IMR-90 (cell line): ENCODE data around the gene RAB5B. TPM values are rescaled to one million over a fixed set of nuclear protein-coding genes. Genes with fewer than 3 reads are reported as not detected.

Experiments used
- ATAC-seq: fragments of 200-7000 bp; cut with Tn5 transposase; 2 replicates; pipeline ENCODE4 v1.9.1; 2020; ENCODE audit warnings: low read depth, mild to moderate bottlenecking, moderate library complexity
- BruUV-seq: library from RNA; stranded (reverse); fragments of 400-500 nt; replicated peaks from 2 replicates; lab custom pipeline; 2021; lab: Mats Ljungman, UMichigan
- CTCF ChIA-PET: fragments of 300-600 bp; formaldehyde crosslinking; extraction: SDS; loops from one replicate; lab custom pipeline; 2021; ENCODE audit warnings: antibody characterized with exemption; lab: Yijun Ruan, JAX
- POLR2A ChIA-PET: fragments of 300-600 bp; sonication (Branson Sonifier 250); formaldehyde crosslinking; loops from one replicate; lab custom pipeline; 2022; ENCODE audit warnings: antibody characterized with exemption; ENCODE audit not compliant: unreplicated experiment; lab: Charles Lee
- DNase-seq: peaks from one replicate; pipeline ENCODE4 v3.0.0; 2013
- H2AFZ ChIP-seq: replicated peaks from 2 replicates; pipeline ENCODE3; 2013; ENCODE audit warnings: low read length, mild to moderate bottlenecking; ENCODE audit not compliant: poor library complexity
- H2AK5ac ChIP-seq: 2 replicates; pipeline ENCODE4 v1.6.1; 2013; ENCODE audit warnings: low read depth, low read length, inconsistent platforms
- H2AK9ac ChIP-seq: replicated peaks from 2 replicates; pipeline ENCODE3; 2013; ENCODE audit warnings: mild to moderate bottlenecking, low read depth, low read length, moderate library complexity; ENCODE audit not compliant: poor library complexity
- H2BK120ac ChIP-seq: 2 replicates; pipeline ENCODE4 v1.6.1; 2013; ENCODE audit warnings: low read depth, low read length, inconsistent platforms
- H2BK15ac ChIP-seq: 3 replicates; pipeline ENCODE4 v1.6.1; 2013; ENCODE audit warnings: low read depth, low read length, inconsistent platforms
- H2BK20ac ChIP-seq: 2 replicates; pipeline ENCODE4 v1.6.1; 2013; ENCODE audit warnings: low read depth, mild to moderate bottlenecking, inconsistent platforms, low read length, moderate library complexity
- H2BK5ac ChIP-seq: 2 replicates; pipeline ENCODE4 v1.6.1; 2013; ENCODE audit warnings: mild to moderate bottlenecking, low read depth, low read length, inconsistent platforms; ENCODE audit not compliant: poor library complexity, severe bottlenecking
- H3K14ac ChIP-seq: replicated peaks from 2 replicates; pipeline ENCODE4 v1.6.1; 2013; ENCODE audit warnings: low read depth, low read length, inconsistent platforms
- H3K18ac ChIP-seq: 2 replicates; pipeline ENCODE4 v1.6.1; 2013; ENCODE audit warnings: low read depth, low read length, control low read depth
- H3K23ac ChIP-seq: 2 replicates; pipeline ENCODE4 v1.6.1; 2013; ENCODE audit warnings: low read depth, low read length, inconsistent platforms
- H3K27ac ChIP-seq: 2 replicates; pipeline ENCODE4 v1.5.1; 2013; ENCODE audit warnings: mild to moderate bottlenecking, control low read depth, low read length; ENCODE audit not compliant: insufficient read depth
- H3K27me3 ChIP-seq: 2 replicates; pipeline ENCODE4 v1.6.1; 2013; ENCODE audit warnings: low read length; ENCODE audit not compliant: control insufficient read depth, insufficient read depth
- H3K36me3 ChIP-seq: 2 replicates; pipeline ENCODE4 v1.6.1; 2013; ENCODE audit warnings: low read length, mixed read lengths; ENCODE audit not compliant: control insufficient read depth, insufficient read depth
- H3K4ac ChIP-seq: 2 replicates; pipeline ENCODE4 v1.6.1; 2013; ENCODE audit warnings: low read depth, low read length, inconsistent platforms
- H3K4me1 ChIP-seq: 2 replicates; pipeline ENCODE4 v1.6.1; 2013; ENCODE audit warnings: low read length, mixed read lengths; ENCODE audit not compliant: control insufficient read depth, insufficient read depth
- H3K4me2 ChIP-seq: 2 replicates; pipeline ENCODE4 v1.6.1; 2013; ENCODE audit warnings: low read depth, mild to moderate bottlenecking, control low read depth, low read length, moderate library complexity
- H3K4me3 ChIP-seq: 2 replicates; pipeline ENCODE4 v1.5.1; 2013; ENCODE audit warnings: low read depth, mild to moderate bottlenecking, control low read depth, low read length, moderate library complexity; ENCODE audit not compliant: insufficient read depth
- H3K56ac ChIP-seq: 2 replicates; pipeline ENCODE4 v1.6.1; 2013; ENCODE audit warnings: low read length, inconsistent platforms; ENCODE audit not compliant: insufficient read depth; ENCODE audit errors: extremely low read depth
- H3K79me1 ChIP-seq, 2 experiments: 2 replicates each; pipeline ENCODE4 v1.6.1; 2013; ENCODE audit warnings: low read length in 2 of 2, inconsistent platforms in 1 of 2, low read depth in 1 of 2
- H3K9ac ChIP-seq: 2 replicates; pipeline ENCODE4 v1.6.1; 2013; ENCODE audit warnings: low read depth, low read length, control low read depth
- H3K9me1 ChIP-seq: 2 replicates; pipeline ENCODE4 v1.6.1; 2013; ENCODE audit warnings: low read length, inconsistent platforms; ENCODE audit not compliant: insufficient read depth
- H3K9me3 ChIP-seq: 2 replicates; pipeline ENCODE4 v1.6.1; 2013; ENCODE audit warnings: low read length; ENCODE audit not compliant: control insufficient read depth, insufficient read depth
- H4K20me1 ChIP-seq: 2 replicates; pipeline ENCODE4 v1.6.1; 2013; ENCODE audit warnings: low read length, inconsistent platforms; ENCODE audit not compliant: insufficient read depth
- H4K5ac ChIP-seq: 2 replicates; pipeline ENCODE4 v1.6.1; 2013; ENCODE audit warnings: mild to moderate bottlenecking, low read depth, low read length, control low read depth
- H4K8ac ChIP-seq, 2 experiments: 2 replicates each; pipeline ENCODE4 v1.6.1; 2013; ENCODE audit warnings: low read depth in 2 of 2, low read length in 2 of 2, control low read depth in 1 of 2, inconsistent platforms in 1 of 2
- H4K91ac ChIP-seq: 2 replicates; pipeline ENCODE4 v1.6.1; 2013; ENCODE audit warnings: low read depth, low read length, inconsistent platforms; ENCODE audit not compliant: insufficient read depth
- BHLHE40 ChIP-seq: fragments of 150-350 bp; IDR thresholded peaks from 2 replicates; pipeline ENCODE4 v1.6.1; 2016; ENCODE audit warnings: mild to moderate bottlenecking, low read depth, low read length
- CEBPB ChIP-seq: IDR thresholded peaks from 2 replicates; pipeline ENCODE4 v1.6.1; 2012; ENCODE audit warnings: low read depth, low read length, improper control_type of control experiment
- CHD1 ChIP-seq: IDR thresholded peaks from 2 replicates; pipeline ENCODE4 v1.6.1; 2012; ENCODE audit warnings: low read depth, low read length, improper control_type of control experiment
- FOS ChIP-seq: fragments of 150-350 bp; IDR thresholded peaks from 2 replicates; pipeline ENCODE4 v1.6.1; 2016; ENCODE audit warnings: low read depth, low read length
- MAZ ChIP-seq: IDR thresholded peaks from 2 replicates; pipeline ENCODE4 v1.6.1; 2012; ENCODE audit warnings: low read depth, mild to moderate bottlenecking, low read length, improper control_type of control experiment, moderate library complexity, borderline replicate concordance
- MXI1 ChIP-seq: IDR thresholded peaks from 2 replicates; pipeline ENCODE4 v1.6.1; 2012; ENCODE audit warnings: low read depth, mild to moderate bottlenecking, low read length, moderate library complexity, borderline replicate concordance
- NFE2L2 ChIP-seq: fragments of 150-350 bp; IDR thresholded peaks from 2 replicates; pipeline ENCODE4 v1.6.1; 2016; ENCODE audit warnings: low read depth, mild to moderate bottlenecking, low read length
- POLR2A ChIP-seq: IDR thresholded peaks from 2 replicates; pipeline ENCODE4 v1.6.1; 2012; ENCODE audit warnings: mild to moderate bottlenecking, low read depth, low read length
- RCOR1 ChIP-seq: IDR thresholded peaks from 2 replicates; pipeline ENCODE4 v1.6.1; 2012; ENCODE audit warnings: mild to moderate bottlenecking, low read length, improper control_type of control experiment; ENCODE audit not compliant: insufficient replicate concordance
- RFX5 ChIP-seq: IDR thresholded peaks from 2 replicates; pipeline ENCODE4 v1.8.0; 2012; ENCODE audit warnings: low read depth, mild to moderate bottlenecking, low read length, moderate library complexity
- SMC3 ChIP-seq: fragments of 150-350 bp; IDR thresholded peaks from 2 replicates; pipeline ENCODE4 v1.6.1; 2016; ENCODE audit warnings: low read depth, mild to moderate bottlenecking, antibody characterized with exemption, low read length, moderate library complexity
- WGBS, 2 experiments: methylation state at CpG; one replicate each; pipeline versions ENCODE4 v1.1.5 to v1.1.7; 2013; ENCODE audit warnings: missing lambda C conversion rate in 2 of 2; ENCODE audit not compliant: insufficient read length in 1 of 2; ENCODE audit errors: extremely low coverage in 2 of 2; 5-methylcytosine and 5-hydroxymethylcytosine counted together
- dilution Hi-C: fragments of 300-500 bp; cut with HindIII; formaldehyde crosslinking; loops from one replicate; pipeline ENCODE4 v1.14.3; 2018; ENCODE audit warnings: low sequenced_read_pairs; ENCODE audit not compliant: unreplicated experiment
- in situ Hi-C: fragments of 300-500 bp; cut with MboI; formaldehyde crosslinking; loops from 3 replicates; pipeline ENCODE4 v1.14.3; 2019; ENCODE audit warnings: low sequenced_read_pairs, inconsistent platforms, mixed read lengths
- intact Hi-C: fragments of 100-400 bp; cut with micrococcal nuclease; formaldehyde crosslinking; loops from 2 replicates; pipeline ENCODE4 v1.10.0; 2022
- polyA plus RNA-seq, 3 experiments: library from polyadenylated mRNA; depleted of rRNA; stranded (reverse); fragments of >200 nt; gene quantifications; 2 replicates each; pipeline ENCODE4 v1.2.3, GENCODE V29; 2012; ENCODE audit warnings: low replicate concordance in 1 of 3
- total RNA-seq: library from RNA; depleted of rRNA; stranded (reverse); fragments of >200 nt; gene quantifications from 2 replicates; pipeline ENCODE4 v1.2.3, GENCODE V29; 2012
- TF ChIP-seq, protein P1 (sequence below): conservative IDR thresholded peaks from 2 replicates; pipeline ENCODE4 v1.5.1; 2012; ENCODE audit warnings: mild to moderate bottlenecking, low read depth, low read length, improper control_type of control experiment
- TF ChIP-seq, protein P2 (sequence below): fragments of 150-350 bp; IDR thresholded peaks from 2 replicates; pipeline ENCODE4 v1.6.1; 2016; ENCODE audit warnings: low read depth, mild to moderate bottlenecking, low read length, moderate library complexity, borderline replicate concordance

RAB5B gene
- total and polyA plus RNA-seq, 2 of the 4 experiments (the other 2 are of a cell fraction): 56.5 to 99.2 TPM

DNA sequence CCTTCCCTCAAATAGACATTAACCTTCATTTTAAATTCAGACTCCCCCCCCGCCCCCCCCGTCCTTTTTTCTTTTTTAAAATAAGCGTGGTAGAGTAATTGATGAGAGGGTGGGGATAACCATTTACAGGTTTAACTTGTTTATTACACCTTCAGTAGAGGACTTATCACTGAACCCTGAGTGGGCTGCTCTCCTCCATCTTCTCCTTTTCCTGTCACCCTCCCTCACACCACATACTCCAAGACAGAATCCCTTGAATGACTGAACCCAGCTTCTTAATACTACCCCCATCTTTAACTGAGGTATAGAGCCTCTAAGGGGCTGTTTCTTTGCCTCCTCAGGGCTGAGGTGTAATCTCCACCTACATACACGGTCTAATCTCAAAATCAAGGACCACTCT, 43.3 kb downstream of the RAB5B start:
- H4K20me1 ChIP-seq: no peaks in the 10 kb centered on the region
- no peak overlapping the region for H3K9ac ChIP-seq
- in situ Hi-C loops (no loop called here), dilution Hi-C loops (no loop called here), intact Hi-C loops (no loop called here)
- no peak overlapping the region for H3K4ac ChIP-seq
- no peak overlapping the region for H2AK9ac ChIP-seq
- ATAC-seq (no peak), DNase-seq (no peak)
- H3K23ac ChIP-seq: no peak overlapping the region
- peaks cover 0 to 13% of the 10 kb centered on the region in 2 experiments; a peak in 3 of 4 replicates for H3K79me1 ChIP-seq
- no peak overlapping the region for H2BK20ac ChIP-seq
- H2AFZ ChIP-seq: no peak overlapping the region
- no TSS peak for BruUV-seq
- H3K56ac ChIP-seq: no peak overlapping the region
- no peak overlapping the region for H4K91ac ChIP-seq
- H2BK5ac ChIP-seq: no peak overlapping the region
- CTCF ChIA-PET: no interaction called here
- no peaks in the 10 kb centered on the region for H3K27me3 ChIP-seq
- WGBS, 2 experiments: no CpG with 5 or more reads among the region's 4 CpGs
- H3K9me3 ChIP-seq: no peaks in the 10 kb centered on the region
- H3K9me1 ChIP-seq: peaks cover 11% of the 10 kb centered on the region; the same call in 1 of the 2 replicates
- H3K4me3 ChIP-seq: no peak overlapping the region
- H3K14ac ChIP-seq: no peak overlapping the region
- no peak overlapping the region for H4K5ac ChIP-seq
- H2AK5ac ChIP-seq: no peak overlapping the region
- no peaks in the 10 kb centered on the region; the same call in 1 of the 2 replicates for H3K36me3 ChIP-seq
- peaks cover 17% of the 10 kb centered on the region for H3K4me1 ChIP-seq
- H2BK120ac ChIP-seq: no peak overlapping the region
- no peak overlapping the region for H3K27ac ChIP-seq
- H4K8ac ChIP-seq: no peak overlapping the region
- POLR2A ChIA-PET: no interaction called here
- no peak overlapping the region for H3K4me2 ChIP-seq
- no peak overlapping the region for H3K18ac ChIP-seq
- TF ChIP-seq, protein P1, sequence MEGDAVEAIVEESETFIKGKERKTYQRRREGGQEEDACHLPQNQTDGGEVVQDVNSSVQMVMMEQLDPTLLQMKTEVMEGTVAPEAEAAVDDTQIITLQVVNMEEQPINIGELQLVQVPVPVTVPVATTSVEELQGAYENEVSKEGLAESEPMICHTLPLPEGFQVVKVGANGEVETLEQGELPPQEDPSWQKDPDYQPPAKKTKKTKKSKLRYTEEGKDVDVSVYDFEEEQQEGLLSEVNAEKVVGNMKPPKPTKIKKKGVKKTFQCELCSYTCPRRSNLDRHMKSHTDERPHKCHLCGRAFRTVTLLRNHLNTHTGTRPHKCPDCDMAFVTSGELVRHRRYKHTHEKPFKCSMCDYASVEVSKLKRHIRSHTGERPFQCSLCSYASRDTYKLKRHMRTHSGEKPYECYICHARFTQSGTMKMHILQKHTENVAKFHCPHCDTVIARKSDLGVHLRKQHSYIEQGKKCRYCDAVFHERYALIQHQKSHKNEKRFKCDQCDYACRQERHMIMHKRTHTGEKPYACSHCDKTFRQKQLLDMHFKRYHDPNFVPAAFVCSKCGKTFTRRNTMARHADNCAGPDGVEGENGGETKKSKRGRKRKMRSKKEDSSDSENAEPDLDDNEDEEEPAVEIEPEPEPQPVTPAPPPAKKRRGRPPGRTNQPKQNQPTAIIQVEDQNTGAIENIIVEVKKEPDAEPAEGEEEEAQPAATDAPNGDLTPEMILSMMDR: no peak
- TF ChIP-seq BHLHE40 (no peak), RCOR1 (no peak), SMC3 (no peak), CHD1 (no peak), CEBPB (no peak), POLR2A (no peak), RFX5 (no peak), MXI1 (no peak), MAZ (no peak), NFE2L2 (no peak), FOS (no peak)
- TF ChIP-seq, protein P2, sequence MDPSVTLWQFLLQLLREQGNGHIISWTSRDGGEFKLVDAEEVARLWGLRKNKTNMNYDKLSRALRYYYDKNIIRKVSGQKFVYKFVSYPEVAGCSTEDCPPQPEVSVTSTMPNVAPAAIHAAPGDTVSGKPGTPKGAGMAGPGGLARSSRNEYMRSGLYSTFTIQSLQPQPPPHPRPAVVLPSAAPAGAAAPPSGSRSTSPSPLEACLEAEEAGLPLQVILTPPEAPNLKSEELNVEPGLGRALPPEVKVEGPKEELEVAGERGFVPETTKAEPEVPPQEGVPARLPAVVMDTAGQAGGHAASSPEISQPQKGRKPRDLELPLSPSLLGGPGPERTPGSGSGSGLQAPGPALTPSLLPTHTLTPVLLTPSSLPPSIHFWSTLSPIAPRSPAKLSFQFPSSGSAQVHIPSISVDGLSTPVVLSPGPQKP: no peak
- H2BK15ac ChIP-seq: no peak overlapping the region
